ENCODE measurements around the gene SERPINB12.

The SERPINB12 gene

DNA sequence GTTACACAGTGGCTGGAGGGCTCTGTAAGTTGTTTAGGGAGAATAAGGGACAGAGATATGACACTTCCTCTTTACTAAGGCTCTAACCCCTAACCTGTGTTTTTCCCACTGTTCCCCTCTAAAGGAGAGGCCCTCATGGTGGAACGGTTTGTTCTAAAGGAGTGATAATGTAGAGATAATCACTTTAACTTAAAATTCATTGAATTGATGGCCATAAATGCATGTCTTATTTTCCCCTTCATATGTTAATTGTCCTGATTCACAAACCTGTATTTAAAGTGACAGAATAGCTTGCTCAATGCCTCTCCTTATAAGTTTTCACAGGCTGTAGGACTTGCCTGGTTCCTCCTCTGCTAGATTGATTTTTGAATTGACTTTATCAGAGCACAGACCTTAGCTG lies at the start of gene SERPINB12:
Gene SERPINB12, plus strand, starts transcription at position 301 of the 400 bp plus-strand sequence. CDS start 13,791 bp downstream, outside the sequence.
- no peak for DNase-seq

GRCh38 chr18:63492851-63493250 lies 49.3 kb upstream of the SERPINB12 start:
- no peak for DNase-seq

GRCh38 chr18:63495675-63496074 lies 46.5 kb upstream of the SERPINB12 start:
- no peak for DNase-seq

GRCh38 chr18:63505566-63506335 lies 36.4 kb upstream of the SERPINB12 start:
- no peak for DNase-seq

- no peak for DNase-seq
These were observed 35.9 kb upstream of the SERPINB12 start for GRCh38 chr18:63506336-63506646.

GRCh38 chr18:63508596-63508995 lies 33.6 kb upstream of the SERPINB12 start:
- no peak for DNase-seq

- DNase-seq = no peak
These were observed 30.9 kb upstream of the SERPINB12 start for GRCh38 chr18:63511285-63511684.

DNA sequence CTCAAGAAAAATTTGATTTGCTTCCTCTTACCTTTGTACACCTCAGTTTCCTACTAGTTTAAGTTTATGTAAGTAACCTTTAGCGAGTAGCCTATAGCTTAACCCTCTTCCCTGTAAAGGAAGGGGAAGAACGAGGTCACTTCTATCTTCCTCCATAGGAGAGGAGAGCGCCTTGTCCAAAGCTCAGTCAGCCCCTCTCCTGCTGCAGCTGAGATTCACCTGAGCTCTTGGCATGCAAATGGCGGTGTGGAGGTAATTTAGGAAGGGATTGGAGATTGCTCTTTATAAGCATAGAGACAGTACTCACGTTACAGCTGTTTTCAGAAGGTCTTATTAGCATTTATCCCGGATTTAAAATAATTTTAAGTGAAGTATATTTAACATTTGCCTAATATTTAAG lies 27.8 kb upstream of the SERPINB12 start:
- DNase-seq = no peak

DNA sequence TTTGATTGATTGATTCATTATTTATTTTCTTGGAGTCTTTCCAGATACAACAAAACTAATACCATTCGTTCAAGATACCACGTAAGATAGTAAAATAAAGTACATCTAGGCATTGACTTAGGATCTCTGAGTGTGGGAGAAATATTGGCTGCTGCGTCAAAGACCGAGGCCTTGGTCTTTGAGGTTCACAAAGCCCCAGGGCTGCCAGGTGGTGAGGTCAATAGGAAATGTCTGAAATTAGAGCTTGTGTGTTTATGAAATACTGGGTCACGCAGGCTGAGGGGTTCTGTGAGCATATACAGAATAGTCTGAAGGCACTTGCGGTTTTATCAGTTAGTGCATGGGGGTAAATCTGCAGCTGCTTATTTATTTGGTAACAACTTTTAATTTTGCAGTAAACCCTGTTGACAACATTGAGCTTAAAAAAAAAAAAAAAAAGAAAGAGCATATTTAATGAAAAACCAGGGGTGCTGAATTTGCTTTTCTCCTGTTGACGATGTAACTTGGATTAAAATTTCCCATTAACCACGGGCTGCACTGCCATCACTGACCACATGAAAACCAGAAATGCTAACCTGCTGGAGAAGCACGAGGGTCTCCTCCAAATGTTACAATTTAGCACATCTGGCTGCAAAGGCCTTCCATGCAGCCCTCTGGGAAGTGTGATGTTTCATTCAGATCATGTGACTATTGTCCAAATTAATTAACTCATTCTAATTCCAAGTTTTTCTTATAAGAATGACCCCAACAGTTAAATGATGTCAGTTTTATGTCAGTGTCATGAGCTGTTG lies 27.1 kb upstream of the SERPINB12 start:
- DNase-seq = no peak

DNA sequence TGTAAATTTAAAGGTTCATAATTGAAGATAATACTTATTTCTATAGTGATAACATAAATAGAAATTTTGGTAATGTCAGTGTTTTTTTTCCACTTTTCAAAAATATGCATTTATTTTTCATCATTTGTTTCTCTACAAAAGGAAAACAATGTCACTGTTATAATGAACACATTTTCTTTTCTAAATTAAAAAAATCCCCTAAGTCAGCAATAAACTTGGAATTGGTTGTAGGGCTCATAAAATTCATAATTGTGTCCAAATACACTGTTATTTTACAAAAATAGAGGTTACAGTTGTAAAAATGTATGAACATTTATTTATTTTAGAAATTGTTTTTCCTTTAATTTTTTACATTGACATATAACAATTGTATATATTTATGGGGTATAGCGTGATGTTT lies 26.4 kb upstream of the SERPINB12 start:
- no peak for DNase-seq

DNA sequence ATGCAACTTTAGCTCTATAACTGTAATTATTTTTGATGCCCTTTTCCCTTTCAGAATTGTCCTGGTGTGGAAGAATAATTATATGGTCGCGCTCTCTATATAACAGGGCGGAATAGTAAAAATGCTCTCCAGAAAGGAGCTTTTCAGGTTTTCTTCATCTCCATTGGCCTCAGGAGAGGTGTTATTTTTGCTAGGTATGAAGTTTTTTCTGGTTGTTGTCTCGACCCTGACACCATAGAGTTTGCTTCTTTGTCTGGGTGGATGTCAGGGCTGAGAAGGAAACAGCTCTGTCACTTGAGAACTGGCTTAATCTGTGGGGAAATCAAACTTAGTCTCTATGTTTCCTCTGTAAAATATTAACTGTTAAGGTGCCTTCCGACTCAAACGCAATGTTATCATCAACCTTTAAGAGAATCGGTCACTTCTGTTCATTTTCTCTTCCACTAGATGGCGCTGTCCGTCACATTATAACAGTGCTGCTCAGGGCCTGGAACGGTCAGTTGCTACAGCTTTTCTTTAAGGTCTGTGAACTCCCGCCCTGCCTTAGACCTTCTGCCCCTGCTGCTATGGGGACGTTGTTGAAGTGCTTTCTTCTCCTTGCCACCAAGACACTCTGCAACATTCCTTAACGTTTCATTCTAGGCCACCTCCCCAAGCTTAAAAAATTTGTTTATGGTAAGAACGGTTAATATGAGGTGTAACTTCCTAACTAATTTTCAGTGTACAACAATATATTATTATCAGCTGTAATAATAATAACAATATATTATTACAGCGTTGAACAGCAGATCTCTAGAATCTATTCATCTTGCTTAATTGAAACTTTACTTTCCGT lies 23.8 kb upstream of the SERPINB12 start:
- DNase-seq = peak; percentile 18

DNA sequence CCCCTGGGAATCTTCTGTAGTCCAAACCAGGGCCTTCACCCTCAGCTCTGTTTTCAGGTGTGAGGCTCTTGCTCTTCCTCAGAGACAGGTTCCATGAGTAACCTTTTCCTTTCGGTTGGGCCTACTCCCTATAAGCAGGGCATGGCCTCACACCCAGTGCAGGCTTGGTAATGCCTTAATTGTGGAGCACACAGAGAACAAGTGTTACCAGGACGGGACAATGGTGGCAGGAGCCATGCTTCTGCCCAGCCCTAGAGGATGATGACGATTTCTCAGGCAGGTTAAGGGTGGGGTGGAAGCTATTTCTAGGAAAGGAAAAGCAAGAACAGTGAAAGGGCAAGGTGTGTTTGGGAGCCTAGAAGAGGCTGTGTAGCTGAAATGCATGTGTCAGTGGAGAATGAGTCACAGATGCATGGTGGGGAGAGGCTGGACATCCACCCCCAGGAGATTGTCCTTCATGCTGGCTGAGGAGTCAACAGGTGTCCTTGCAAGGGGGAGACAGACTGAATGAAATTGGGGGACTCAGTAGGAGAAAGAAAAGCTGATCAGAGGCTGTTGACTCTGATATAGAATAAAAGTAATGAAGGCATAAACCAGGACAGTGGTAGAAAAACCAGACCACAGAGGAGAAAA lies 22.0 kb upstream of the SERPINB12 start:
- DNase-seq = no peak

DNA sequence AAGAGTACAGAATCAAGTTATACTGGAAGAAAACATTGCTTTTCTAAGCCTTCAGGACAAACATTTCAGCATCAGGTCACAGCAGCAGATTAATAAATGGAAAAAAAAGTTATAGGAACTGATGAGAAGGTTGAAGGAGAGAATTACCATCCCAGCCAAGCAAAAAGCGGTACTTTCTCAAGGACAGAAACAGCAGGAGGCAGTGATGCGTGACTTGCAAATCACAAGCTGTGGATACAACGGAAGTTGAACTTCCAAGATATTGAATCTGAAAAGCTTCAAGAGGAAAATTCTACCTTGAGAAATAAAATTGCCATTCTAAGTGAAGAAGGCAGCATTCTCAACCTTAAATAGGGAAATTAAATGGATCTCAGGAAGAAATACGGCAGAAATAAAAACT lies 18.5 kb upstream of the SERPINB12 start:
- no peak for DNase-seq

DNA sequence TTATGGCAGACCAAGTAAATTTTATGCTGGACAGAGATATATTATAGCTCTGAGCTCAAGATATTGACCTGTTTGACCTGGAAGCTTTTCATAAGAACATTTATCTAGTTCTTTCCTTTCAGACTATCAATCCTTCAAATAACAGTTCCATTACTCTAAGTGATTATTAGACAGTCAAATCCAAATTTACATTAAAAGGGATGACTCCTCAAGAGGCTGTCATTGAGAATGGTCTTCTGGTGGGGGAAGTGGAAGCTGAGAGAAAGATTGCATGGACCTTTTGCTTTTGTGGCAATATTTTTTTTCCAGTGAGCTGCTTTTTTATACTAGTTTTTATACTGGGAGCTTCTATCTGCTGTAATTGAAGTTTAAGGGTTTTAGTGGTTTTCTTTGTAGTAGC lies 14.9 kb upstream of the SERPINB12 start:
- no peak for DNase-seq

- DNase-seq = no peak
These were observed 13.2 kb upstream of the SERPINB12 start for GRCh38 chr18:63528863-63529492.

- DNase-seq = no peak
These were observed 9.7 kb upstream of the SERPINB12 start for GRCh38 chr18:63532471-63532870.

- no peak for DNase-seq
These were observed 7.6 kb upstream of the SERPINB12 start for GRCh38 chr18:63534615-63535014.

DNA sequence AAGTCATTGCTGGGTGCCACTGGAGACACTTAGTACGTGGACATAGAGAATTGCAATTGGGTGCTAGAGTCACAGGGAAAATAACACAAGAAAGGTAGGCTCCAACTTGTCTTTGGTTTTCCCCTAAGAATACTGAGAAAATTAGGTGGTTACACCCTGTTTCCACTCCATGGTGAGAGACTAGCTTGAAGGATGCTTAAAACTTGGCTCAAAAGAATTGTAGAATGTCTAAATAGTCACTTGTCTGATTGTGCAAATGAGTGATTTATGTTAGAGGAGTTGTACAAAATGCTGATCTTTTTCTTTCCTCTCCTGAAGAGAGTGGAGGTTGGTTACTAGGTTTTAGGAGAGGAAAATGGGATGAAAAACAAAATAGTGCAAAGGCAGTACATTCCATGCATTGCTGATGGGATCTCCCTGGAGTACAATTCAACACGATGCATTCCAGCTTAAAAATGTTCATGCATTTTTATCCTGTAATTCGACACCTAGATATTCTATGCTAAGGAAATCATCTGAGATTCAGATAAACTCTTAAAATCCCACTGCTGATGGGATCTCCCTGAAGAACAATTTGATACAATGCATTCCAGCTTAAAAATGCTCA lies 2.2 kb upstream of the SERPINB12 start:
- DNase-seq = no peak

- no peak for DNase-seq
These were observed 1.8 kb downstream of the SERPINB12 start for GRCh38 chr18:63544017-63544416.

- no peak for DNase-seq
These were observed 2.8 kb downstream of the SERPINB12 start for GRCh38 chr18:63545000-63545399.

GRCh38 chr18:63550068-63550467 lies 7.9 kb downstream of the SERPINB12 start:
- no peak for DNase-seq

DNA sequence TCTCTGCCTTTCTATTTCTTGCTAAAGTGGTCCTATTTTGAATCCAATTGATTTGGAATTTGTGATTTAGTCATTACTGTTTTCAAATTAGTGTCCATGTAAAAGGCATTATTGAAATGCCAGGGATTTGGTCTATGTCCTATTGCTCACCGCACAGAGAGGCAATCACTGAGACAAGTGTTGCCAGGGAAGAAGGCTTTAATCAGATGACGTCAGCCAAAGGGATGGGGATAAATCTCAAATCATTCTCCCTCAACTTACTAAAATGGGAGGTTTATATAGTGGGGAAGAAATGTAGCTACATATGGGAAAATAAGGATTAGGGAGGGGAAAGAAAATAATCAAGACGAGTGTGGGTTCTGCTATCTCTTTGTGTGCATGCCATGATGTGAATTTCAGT lies 9.6 kb downstream of the SERPINB12 start:
- DNase-seq = no peak
